Measurements from ENCODE around the gene TAAR1.
"Not testable (repeated sequence)": the region's sequence is repeated elsewhere in the genome, so short reads cannot be mapped to it uniquely, and the experiment has no call there.

The TAAR1 gene

GRCh38 chr6:132659082-132659481 lies at the start of gene TAAR1:
TAAR1 (minus strand) TSS chr6:132659182; CDS start chr6:132646003, 13,179 bp downstream.
- no peak within 1 kb of the TSS for H3K27ac ChIP-seq
- no peak for DNase-seq (ENCODE audit: low read depth, low spot score)

GRCh38 chr6:132708771-132709170 lies 49.8 kb upstream of the TAAR1 start:
- no peak for DNase-seq (ENCODE audit: low read depth, low spot score)
- H3K27ac ChIP-seq, result no peak overlapping the region

GRCh38 chr6:132708002-132708401 lies 49.0 kb upstream of the TAAR1 start:
- H3K27ac ChIP-seq, result no peak overlapping the region

GRCh38 chr6:132706756-132707155 lies 47.8 kb upstream of the TAAR1 start:
- DNase-seq (ENCODE audit: low read depth, low spot score); H3K27ac ChIP-seq: not testable (repeated sequence)

More at GRCh38 chr6:132708002-132708401, 49.0 kb upstream of the TAAR1 start:
- no peak for DNase-seq (ENCODE audit: low read depth, low spot score)

- no peak for DNase-seq (ENCODE audit: low read depth, low spot score)
- no peak overlapping the region for H3K27ac ChIP-seq
These were observed 45.0 kb upstream of the TAAR1 start for GRCh38 chr6:132703936-132704335.

- no peak overlapping the region for H3K27ac ChIP-seq
- no peak for DNase-seq (ENCODE audit: low read depth, low spot score)
These were observed 39.6 kb upstream of the TAAR1 start for GRCh38 chr6:132698608-132699007.

GRCh38 chr6:132695773-132696172 lies 36.8 kb upstream of the TAAR1 start:
- no peak for DNase-seq (ENCODE audit: low read depth, low spot score)
- H3K27ac ChIP-seq, result no peak overlapping the region

- DNase-seq (ENCODE audit: low read depth, low spot score), result no peak
These were observed 34.5 kb upstream of the TAAR1 start for GRCh38 chr6:132693478-132693877.

GRCh38 chr6:132690678-132691077 lies 31.7 kb upstream of the TAAR1 start:
- DNase-seq (ENCODE audit: low read depth, low spot score), result no peak
- H3K27ac ChIP-seq, result no peak overlapping the region

More at GRCh38 chr6:132693478-132693877, 34.5 kb upstream of the TAAR1 start:
- no peak overlapping the region for H3K27ac ChIP-seq

- DNase-seq (ENCODE audit: low read depth, low spot score), result peak; percentile 79
- peak overlapping the region; percentile 63 for H3K27ac ChIP-seq
These were observed 28.3 kb upstream of the TAAR1 start for GRCh38 chr6:132687306-132687705.

- DNase-seq (ENCODE audit: low read depth, low spot score), result no peak
- H3K27ac ChIP-seq, result peak overlapping the region; percentile 63
These were observed 27.5 kb upstream of the TAAR1 start for GRCh38 chr6:132686531-132686930.

- no peak for DNase-seq (ENCODE audit: low read depth, low spot score)
- peak overlapping the region; percentile 80 for H3K27ac ChIP-seq
These were observed 26.0 kb upstream of the TAAR1 start for GRCh38 chr6:132685009-132685408.

GRCh38 chr6:132684272-132684671 lies 25.3 kb upstream of the TAAR1 start:
- peak overlapping the region; percentile 80 for H3K27ac ChIP-seq
- DNase-seq (ENCODE audit: low read depth, low spot score), result no peak

- DNase-seq (ENCODE audit: low read depth, low spot score), result peak; percentile 83
- H3K27ac ChIP-seq, result peak overlapping the region; percentile 80
These were observed 24.6 kb upstream of the TAAR1 start for GRCh38 chr6:132683543-132683942.

- H3K27ac ChIP-seq; DNase-seq (ENCODE audit: low read depth, low spot score): not testable (repeated sequence)
These were observed 20.1 kb upstream of the TAAR1 start for GRCh38 chr6:132679094-132679493.

- H3K27ac ChIP-seq, result no peak overlapping the region
- no peak for DNase-seq (ENCODE audit: low read depth, low spot score)
These were observed 16.8 kb upstream of the TAAR1 start for GRCh38 chr6:132675749-132676148.

- no peak overlapping the region for H3K27ac ChIP-seq
- DNase-seq (ENCODE audit: low read depth, low spot score), result no peak
These were observed 16.0 kb upstream of the TAAR1 start for GRCh38 chr6:132675002-132675401.

GRCh38 chr6:132673376-132674094 lies 14.6 kb upstream of the TAAR1 start:
- DNase-seq (ENCODE audit: low read depth, low spot score), result no peak
- H3K27ac ChIP-seq, result no peak overlapping the region

GRCh38 chr6:132671295-132671694 lies 12.3 kb upstream of the TAAR1 start:
- no peak for DNase-seq (ENCODE audit: low read depth, low spot score)
- no peak overlapping the region for H3K27ac ChIP-seq

GRCh38 chr6:132669690-132670291 lies 10.8 kb upstream of the TAAR1 start:
- H3K27ac ChIP-seq, result no peak overlapping the region
- no peak for DNase-seq (ENCODE audit: low read depth, low spot score)

GRCh38 chr6:132666118-132666517 lies 7.1 kb upstream of the TAAR1 start:
- no peak for DNase-seq (ENCODE audit: low read depth, low spot score)
- H3K27ac ChIP-seq, result no peak overlapping the region
